Measurements from ENCODE around the gene MRPL22.

DNA sequence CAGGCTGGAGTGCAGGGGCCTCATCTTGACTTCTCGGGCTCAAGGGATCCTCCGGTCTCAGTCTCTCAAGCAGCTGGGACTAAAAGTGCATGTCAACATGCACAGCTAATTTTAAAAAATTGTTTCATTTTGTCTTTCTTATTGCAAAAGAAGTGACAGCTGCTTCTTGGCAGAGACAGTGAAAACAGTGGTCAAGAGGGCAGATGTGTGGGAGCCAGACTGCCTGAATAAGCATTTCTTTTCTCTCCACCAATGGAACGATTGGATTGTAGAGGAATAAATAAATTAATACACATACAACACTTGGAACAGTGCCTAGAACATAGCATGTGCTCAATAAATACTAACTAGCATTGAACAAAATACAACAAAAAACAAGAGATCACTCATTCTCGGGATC is 45.3 kb downstream of the MRPL22 start:
- TF ChIP-seq RCOR1 (IDR thresholded peaks at IDR 0.05; ENCODE audit: insufficient replicate concordance, low read length) (no peak), POLR2A (IDR thresholded peaks at IDR 0.05; ENCODE audit: low read depth, low read length) (no peak), MAFK (IDR thresholded peaks at IDR 0.05; ENCODE audit: low read depth, low read length) (no peak), CEBPB (IDR thresholded peaks at IDR 0.05; ENCODE audit: low read depth, low read length) (no peak)
- TF ChIP-seq, protein P1, sequence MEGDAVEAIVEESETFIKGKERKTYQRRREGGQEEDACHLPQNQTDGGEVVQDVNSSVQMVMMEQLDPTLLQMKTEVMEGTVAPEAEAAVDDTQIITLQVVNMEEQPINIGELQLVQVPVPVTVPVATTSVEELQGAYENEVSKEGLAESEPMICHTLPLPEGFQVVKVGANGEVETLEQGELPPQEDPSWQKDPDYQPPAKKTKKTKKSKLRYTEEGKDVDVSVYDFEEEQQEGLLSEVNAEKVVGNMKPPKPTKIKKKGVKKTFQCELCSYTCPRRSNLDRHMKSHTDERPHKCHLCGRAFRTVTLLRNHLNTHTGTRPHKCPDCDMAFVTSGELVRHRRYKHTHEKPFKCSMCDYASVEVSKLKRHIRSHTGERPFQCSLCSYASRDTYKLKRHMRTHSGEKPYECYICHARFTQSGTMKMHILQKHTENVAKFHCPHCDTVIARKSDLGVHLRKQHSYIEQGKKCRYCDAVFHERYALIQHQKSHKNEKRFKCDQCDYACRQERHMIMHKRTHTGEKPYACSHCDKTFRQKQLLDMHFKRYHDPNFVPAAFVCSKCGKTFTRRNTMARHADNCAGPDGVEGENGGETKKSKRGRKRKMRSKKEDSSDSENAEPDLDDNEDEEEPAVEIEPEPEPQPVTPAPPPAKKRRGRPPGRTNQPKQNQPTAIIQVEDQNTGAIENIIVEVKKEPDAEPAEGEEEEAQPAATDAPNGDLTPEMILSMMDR (conservative IDR thresholded peaks at IDR 0.05; ENCODE audit: low read depth, low read length): no peak
- TF ChIP-seq, protein P2, sequence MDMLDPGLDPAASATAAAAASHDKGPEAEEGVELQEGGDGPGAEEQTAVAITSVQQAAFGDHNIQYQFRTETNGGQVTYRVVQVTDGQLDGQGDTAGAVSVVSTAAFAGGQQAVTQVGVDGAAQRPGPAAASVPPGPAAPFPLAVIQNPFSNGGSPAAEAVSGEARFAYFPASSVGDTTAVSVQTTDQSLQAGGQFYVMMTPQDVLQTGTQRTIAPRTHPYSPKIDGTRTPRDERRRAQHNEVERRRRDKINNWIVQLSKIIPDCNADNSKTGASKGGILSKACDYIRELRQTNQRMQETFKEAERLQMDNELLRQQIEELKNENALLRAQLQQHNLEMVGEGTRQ (IDR thresholded peaks at IDR 0.05; ENCODE audit: low read depth, low read length): no peak
